GM15510 (cell line): Measurements from ENCODE around the gene COQ7.

Experiments used
- POLR2A ChIP-seq: IDR thresholded peaks from 3 replicates; pipeline ENCODE4 v1.6.1; 2011; ENCODE audit warnings: borderline replicate concordance; ENCODE audit not compliant: insufficient read length; ENCODE audit errors: extremely low read depth

COQ7 gene

DNA sequence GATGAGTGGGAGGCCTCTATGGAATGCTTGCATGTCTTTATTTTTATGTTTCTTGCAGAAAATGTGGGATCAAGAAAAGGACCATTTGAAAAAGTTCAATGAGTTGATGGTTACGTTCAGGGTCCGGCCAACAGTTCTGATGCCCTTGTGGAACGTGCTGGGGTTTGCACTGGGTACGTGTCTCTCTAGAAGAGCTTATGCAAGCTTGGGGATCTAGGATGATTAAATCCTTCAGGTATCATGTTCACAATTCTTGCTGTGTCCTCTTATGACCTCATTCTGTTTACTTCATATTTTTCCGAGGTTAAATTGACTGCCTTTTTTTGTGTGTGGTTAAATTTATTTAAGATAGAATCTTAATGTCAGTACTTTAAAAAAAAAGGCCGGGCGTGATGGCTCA lies 6.4 kb downstream of the COQ7 start:
- no peak for TF ChIP-seq POLR2A

DNA sequence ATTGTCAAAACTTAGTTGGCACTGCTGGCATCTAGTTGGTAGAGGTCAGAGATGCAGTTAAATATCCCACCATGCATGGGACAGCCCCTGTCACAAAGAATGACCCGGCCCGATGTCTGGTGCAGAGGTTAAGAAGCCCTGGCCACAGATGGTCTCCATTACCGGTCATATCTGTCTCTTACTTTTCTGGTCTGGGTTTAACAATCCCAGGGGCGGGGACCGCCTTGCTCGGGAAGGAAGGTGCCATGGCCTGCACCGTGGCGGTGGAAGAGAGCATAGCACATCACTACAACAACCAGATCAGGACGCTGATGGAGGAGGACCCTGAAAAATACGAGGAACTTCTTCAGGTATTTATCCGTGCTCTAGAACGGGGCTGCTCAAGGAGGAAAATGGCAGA lies 8.1 kb downstream of the COQ7 start:
- TF ChIP-seq POLR2A: no peak

DNA sequence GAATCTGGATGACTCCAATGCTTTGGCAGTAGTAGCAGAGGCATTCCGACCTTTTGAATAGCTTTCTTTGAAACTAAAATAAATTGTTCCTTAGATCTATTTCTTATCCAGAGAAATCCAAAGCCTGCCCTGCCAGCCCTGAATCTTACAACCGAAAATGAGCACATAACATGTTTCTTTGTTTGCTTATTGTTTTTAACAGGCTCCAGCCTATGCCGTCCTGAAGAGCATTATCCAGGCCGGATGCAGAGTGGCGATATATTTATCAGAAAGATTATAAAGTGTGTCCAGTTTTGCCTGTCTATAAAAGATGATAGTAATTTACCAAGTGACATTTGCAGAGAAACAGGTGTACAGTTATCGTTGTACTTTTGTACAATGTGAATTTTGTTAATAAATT lies 10.5 kb downstream of the COQ7 start:
- no peak for TF ChIP-seq POLR2A

DNA sequence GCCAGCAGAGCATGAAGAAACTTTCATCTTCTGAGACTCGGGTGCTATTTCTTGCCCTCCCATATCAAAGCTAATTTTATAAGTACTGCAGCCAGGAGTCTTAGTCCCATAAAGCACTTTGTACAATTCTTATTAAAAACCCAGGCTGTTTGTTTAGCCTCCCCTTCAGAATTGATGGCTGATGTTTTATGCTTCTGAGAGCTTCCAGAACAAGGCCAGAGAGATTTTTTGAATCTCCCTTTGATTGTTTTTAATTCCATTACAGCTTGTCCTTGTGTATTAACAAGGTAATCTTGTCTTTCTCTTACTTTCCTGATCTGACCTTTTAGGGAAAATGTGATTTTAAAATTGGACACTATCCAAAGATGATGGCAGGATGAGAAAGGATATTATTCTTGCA lies 16.3 kb downstream of the COQ7 start:
- no peak for TF ChIP-seq POLR2A

DNA sequence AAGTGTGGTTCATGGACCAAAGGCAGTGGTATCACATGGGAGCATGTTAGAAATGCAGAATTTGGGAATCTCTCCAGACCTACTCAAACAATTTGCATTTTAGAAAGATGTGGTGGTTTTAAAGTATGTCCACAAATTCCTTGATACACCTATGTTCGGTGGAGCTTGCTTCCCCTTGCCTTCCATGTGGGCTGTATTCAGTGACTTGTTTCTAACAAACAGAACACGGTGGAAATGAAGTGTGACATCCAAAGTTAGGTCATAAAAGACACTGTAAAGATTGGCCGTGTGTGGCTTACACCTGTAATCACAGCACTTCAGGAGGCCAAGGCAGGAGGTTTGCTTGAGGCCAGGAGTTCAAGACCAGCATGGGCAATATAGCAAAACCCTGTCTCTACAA lies 16.7 kb downstream of the COQ7 start:
- TF ChIP-seq POLR2A: no peak

DNA sequence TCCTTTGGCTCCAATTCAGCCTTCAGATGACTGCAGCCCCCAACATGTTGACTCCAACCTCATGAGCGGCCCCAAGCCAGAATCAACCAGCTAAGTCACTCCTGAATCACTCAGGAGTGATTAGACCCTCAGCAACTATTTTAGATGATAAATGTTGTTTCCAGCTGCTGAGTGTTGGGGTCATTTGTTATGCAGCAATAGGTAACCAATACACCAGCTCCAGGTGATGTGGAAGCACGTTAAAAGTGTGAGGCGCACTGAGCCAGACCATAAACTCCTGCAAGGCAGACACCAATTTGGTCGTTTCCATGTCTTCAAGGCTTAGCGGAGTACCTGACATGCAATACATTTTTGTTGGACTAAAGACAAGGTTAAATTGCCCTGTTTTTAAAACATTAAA lies 17.5 kb downstream of the COQ7 start:
- no peak for TF ChIP-seq POLR2A

DNA sequence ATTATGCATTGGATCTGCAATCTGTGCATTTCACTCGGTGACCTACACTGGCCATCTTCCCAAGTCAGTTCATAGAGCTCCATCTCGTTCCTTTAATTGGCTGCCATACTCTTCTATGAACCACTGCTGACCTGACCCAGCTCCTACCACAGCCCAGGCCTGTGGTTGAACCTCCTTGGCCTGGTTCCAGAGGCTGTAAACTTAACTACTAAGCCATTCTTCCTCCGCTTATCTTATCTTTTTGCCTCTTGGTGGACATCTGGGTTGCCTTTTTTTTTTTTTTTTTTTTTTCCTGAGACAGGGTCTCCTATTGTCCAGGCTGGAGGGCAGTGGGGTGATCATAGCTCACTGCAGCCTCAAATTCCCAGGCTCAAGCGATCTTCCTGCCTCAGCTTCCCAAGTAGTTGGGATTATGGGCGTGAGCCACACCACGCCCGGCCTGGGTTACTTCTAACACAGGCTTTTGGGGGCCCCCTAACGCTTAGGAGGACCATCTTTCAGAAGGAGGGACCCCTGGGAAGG lies 18.3 kb downstream of the COQ7 start:
- TF ChIP-seq POLR2A: no peak

DNA sequence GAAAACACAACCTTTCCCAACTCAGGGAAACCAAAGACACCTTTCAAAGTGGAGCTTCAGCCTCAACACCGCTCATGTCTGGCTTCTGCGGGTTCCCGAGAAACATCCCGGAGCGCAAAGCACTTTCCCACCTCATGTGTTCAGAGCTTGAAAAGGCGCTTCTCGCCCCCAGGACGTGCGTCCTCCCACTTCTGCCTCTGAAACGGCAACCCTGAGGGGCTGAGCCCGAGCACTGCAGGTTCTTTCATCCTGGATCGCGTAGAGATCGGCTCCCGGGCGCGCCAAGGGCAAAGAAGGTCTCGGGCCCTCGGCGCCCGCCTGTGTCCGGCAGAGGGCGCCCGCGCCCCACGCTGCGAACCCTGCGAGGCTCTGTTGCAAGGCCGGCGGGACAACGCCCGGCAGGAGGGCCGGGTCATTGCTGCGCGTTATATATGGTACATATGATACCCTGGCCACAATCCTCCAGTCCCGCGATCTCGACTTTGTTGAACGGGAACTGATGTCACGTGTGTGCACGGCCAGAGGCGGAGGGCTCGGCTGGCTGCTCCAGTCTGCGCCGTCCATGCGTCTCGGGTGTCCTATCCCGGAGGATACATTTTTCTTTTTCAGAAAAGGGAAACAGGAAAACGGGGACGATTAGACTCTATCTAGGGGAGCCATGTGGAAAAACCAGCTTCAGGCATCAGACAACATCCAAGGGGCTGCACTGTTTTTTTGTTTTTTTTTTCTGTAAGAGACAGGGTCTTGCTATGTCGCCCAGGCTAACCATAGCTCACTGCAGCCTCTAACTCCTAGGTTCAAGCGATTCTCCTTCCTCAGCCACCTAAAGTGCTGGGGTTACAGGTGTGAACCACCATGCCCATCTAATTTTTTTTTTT lies 19.1 kb downstream of the COQ7 start:
- TF ChIP-seq POLR2A: peak; percentile 27

DNA sequence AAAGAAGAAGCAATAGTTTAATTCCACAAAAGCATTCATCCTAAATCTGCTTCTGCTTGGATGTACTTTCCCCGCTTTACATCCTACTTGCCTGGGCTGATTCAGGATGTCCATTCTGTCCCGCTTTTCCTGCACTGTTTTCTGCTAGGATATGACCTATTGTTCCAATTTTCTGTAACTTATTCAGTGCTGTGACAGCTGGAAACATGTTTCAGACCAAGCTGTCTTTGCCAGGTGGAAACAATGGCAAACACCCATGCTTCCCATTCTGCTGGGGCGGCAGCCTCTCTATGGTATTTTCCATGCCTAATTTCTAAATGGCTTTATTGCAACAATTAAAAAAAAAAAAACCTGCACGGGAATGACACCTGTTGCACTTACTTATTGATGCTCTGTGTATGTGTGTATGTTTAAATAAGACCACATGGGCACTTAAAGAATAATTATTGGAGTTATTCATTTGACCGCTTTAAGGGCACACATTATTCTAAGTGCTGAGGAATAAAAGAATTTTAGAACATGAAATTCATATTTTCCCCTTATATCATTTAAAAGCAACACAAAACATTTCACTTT lies 21.0 kb downstream of the COQ7 start:
- no peak for TF ChIP-seq POLR2A

DNA sequence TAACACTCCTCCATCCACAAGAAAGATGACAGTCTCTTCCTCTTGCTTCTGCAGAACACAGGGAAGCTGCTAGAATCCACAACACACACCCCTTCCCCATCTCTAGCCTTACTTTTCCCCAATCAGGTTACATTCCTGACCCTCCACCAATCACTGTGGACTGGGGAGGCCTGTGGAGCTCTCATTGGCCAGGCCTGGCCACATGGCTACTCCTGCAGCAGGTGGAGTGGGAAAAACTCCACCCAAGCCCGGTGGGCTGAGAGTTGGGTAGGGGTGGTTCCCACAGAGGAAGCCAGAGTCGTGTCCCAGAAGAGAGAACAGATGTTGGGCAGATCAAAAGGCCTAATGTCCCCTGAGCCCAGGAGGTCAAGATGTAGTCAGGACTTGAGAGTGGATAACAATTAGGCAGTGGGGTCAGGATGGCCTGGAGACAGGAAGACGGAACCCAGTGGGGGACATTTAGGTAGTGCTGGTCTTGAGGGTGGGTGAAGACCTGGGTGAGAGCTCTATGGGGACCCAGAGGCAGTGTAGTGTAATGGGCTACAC lies 22.1 kb downstream of the COQ7 start:
- TF ChIP-seq POLR2A: no peak

DNA sequence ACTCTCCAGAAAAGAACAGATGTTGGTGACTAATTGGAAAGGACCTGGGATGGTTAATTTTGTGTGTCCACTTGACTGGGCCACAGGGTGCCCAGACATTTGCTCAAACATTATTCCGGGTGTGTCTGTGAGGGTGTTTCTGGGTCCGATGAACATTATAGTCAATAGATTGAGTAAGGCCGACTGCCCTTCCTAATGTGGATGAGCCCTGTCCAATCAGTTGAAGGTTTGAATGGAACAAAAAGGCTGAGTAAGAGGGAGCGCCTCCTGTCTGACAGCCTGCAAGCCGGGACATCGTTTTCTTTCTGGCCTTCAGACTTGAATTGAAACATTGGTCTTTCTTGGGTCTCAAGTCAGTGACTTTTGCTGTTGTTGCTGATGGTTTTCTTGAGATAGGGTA lies 23.5 kb downstream of the COQ7 start:
- TF ChIP-seq POLR2A: no peak

DNA sequence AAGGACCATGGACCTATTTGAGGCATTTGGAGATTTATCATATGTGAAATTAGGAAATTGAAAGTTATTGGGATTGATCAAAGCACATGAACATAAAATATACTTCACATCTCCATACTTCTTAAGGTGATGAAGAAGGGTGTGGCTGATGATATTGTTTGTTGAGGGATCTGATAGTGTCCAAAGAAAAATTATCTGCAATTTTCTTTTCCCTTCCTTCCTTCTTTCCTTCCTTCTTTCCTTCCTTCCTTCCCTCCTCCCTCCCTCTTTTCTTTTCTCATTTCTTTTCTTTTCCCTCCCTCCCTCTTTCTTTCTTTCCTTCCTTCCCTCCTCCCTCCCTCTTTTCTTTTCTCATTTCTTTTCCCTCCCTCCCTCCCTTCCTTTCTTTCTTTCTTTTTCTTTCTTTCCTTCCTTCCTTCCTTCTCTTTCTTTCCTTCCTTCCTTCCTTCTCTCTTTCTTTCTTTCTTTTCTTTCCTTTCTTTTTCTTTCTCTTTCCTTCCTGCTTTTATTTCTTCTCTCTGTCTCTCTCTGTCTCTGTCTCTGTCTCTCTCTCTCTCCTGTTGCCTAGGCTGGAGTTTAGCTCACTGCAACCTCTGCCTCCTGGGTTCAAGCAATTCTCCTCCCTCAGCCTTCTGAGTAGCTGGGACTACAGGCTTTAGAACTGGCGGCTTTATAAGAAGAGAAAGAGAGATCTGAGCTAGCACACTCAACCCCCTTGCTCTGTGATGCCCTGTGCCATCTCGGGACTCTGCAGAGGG lies 25.4 kb downstream of the COQ7 start:
- TF ChIP-seq POLR2A: no peak

DNA sequence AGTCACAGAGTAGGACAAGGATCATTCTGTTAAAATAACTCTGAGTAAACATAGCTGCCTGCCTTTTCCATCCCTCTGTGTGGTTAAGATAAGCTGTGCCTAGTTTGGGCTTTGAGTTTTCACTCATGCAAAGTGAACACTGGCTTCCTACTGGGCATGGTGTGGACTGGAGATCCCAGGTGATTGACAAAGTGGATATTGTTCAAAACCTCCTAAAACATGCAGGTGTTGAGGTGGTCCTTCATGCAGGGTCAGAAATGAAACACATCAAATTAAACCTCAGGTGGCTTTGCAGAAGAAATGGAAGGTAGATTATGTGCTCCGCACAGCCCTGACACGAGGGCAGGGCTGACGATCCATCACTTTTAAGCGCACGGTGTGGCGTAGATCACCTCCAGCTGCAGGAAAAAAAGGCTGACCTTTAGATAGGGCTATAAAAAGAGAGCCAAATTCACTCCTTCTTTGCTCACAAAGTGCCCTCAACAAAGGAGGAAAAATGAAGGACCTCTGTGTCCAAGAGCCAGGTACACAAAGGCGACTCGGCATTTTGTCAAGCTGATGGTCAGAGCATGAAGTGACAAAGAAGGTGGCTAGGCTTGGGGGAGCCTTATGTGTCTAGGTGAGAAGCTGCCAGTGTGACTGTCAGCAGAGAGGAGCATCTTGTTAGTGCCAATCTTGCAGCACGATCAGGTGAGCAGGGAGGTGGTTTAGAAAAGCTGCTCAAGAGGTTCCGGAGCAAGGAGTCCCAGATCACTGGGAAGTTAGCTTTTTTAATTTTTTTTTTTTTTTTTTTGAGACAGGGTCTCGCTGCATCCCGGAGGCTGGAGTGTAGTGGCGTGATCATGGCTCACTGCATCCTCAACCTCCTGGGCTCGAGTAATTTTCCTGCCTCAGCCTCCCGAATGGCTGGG lies 26.5 kb downstream of the COQ7 start:
- no peak for TF ChIP-seq POLR2A
